ENCODE data around the gene CD47. TPM values are rescaled to one million over a fixed set of nuclear protein-coding genes. Genes with fewer than 3 reads are reported as not detected.

CD47 gene
- total and polyA plus RNA-seq, 2 of the 13 experiments (the other 11 are each of a cell fraction or from before 2014, with no cell fraction given), result 3.3 to 6.5 TPM

GRCh38 chr3:108044699-108045098 is 46.1 kb downstream of the CD47 start (continued):
- TF ChIP-seq SNAI1 (CRISPR knock-in tag; IDR thresholded peaks at IDR 0.05; ENCODE audit: borderline replicate concordance), result no peak

- intact Hi-C loops (cut with micrococcal nuclease; ENCODE audit: unreplicated experiment) (no loop called here), in situ Hi-C loops (cut with HindIII; ENCODE audit: extremely low pct_ligation_motif_present, low pct_unique_long_range_greater_than_20kb) (no loop called here)
- DNase-seq (ENCODE audit: low spot score) (no peak), ATAC-seq (no peak), FAIRE-seq (no peak)
- Histone ChIP-seq H3K9me3 (ENCODE audit: low read length) (no peaks in the 10 kb centered on the region), H2AFZ (ENCODE audit: low read length) (no peak overlapping the region), H3K27ac (ENCODE audit: extremely low read length, insufficient read depth, low read length) (no peak overlapping the region), H3K36me3 (replicated peaks in 1 of 2; ENCODE audit: control insufficient read depth in 1 of 2, insufficient read depth in 2 of 2, low read length in 2 of 2) (no peaks in the 10 kb centered on the region), H3K4me3 (replicated peaks in 1 of 3; ENCODE audit: insufficient read depth in 1 of 3, low read depth in 2 of 3, low read length in 3 of 3) (no peak overlapping the region), H3K27me3 (ENCODE audit: control insufficient read depth in 1 of 2, insufficient read depth in 2 of 2, low read length in 2 of 2) (no peaks in the 10 kb centered on the region; a peak in 1 of 5 replicates), H3K4me2 (ENCODE audit: low read depth, low read length) (no peak overlapping the region), H3K4me1 (ENCODE audit: insufficient read depth, low read length) (no peaks in the 10 kb centered on the region), H3K9ac (ENCODE audit: insufficient read depth, low read depth, low read length) (no peak overlapping the region), H3K79me2 (ENCODE audit: insufficient read depth, low read length) (no peaks in the 10 kb centered on the region), H4K20me1 (ENCODE audit: insufficient read depth, low read length) (no peaks in the 10 kb centered on the region)
- no TSS peak for BruUV-seq (replicated peaks)
- WGBS (ENCODE audit: low lambda C conversion rate), result 37% methylated on average over 8 of the region's 8 CpGs
- TF ChIP-seq ZNF576 (CRISPR knock-in tag; IDR thresholded peaks at IDR 0.05), result no peak
- no peak for TF ChIP-seq LCORL (IDR thresholded peaks at IDR 0.05)
- TF ChIP-seq LCORL (CRISPR knock-in tag; IDR thresholded peaks at IDR 0.05), result no peak
- TF ChIP-seq NRL (CRISPR knock-in tag; IDR thresholded peaks at IDR 0.05; ENCODE audit: borderline replicate concordance), result no peak
- TF ChIP-seq TRIM24 (CRISPR knock-in tag; IDR thresholded peaks at IDR 0.05), result no peak
- no peak for TF ChIP-seq IRF9 (CRISPR knock-in tag; IDR thresholded peaks at IDR 0.05; ENCODE audit: borderline replicate concordance)
- TF ChIP-seq CEBPG (CRISPR knock-in tag; IDR thresholded peaks at IDR 0.05), result no peak
- no peak for TF ChIP-seq HNRNPK (IDR thresholded peaks at IDR 0.05; ENCODE audit: low read depth, low read length, poor library complexity, severe bottlenecking)
- ChIA-PET CTCF (ENCODE audit: low intra/inter-chr PET ratio, low total read pairs) (no interaction called here), POLR2A (no interaction called here)
Observed at GRCh38 chr3:108042300-108042699, 48.5 kb downstream of the CD47 start.
